ENCODE results near the gene SLCO1B3. TPM values are rescaled to one million over a fixed set of nuclear protein-coding genes. Genes with fewer than 3 reads are reported as not detected.

The SLCO1B3 gene
- 0.17 TPM in 1 of 2 replicates, not detected in the other for total RNA-seq (2014; rRNA removed; shearing (Covaris generic))
- polyA plus RNA-seq (2016; fragmentation: Nextera tagmentation; extraction: Ambion mirVana) = not detected in 2 replicates
- long read RNA-seq = 0 reads

- H3K4me1 ChIP-seq (ENCODE audit: insufficient read depth) = no peaks in the 10 kb centered on the region
- no peaks in the 10 kb centered on the region for H3K9me2 ChIP-seq (ENCODE audit: insufficient read depth)
- H3K79me2 ChIP-seq (replicated peaks; ENCODE audit: insufficient read depth) = no peaks in the 10 kb centered on the region
- no peaks in the 10 kb centered on the region for H3K4me1 Mint-ChIP-seq
- ATAC-seq = no peak
- no peaks in the 10 kb centered on the region for H4K20me1 ChIP-seq (replicated peaks; ENCODE audit: insufficient read depth)
- no peak within 1 kb of the TSS for H3K27ac Mint-ChIP-seq
- peaks cover 3% of the 10 kb centered on the region; the same call in 2 of the 3 replicates for H3K36me3 Mint-ChIP-seq (ENCODE audit: low read depth)
- no peak within 1 kb of the TSS for H3K27ac ChIP-seq (ENCODE audit: low read depth)
- TF ChIP-seq STAT1 (IDR thresholded peaks at IDR 0.05; ENCODE audit: unreplicated experiment) = no peak
- no peak for TF ChIP-seq JUNB (IDR thresholded peaks at IDR 0.05; ENCODE audit: unreplicated experiment)
- no peak for TF ChIP-seq ETS1 (IDR thresholded peaks at IDR 0.05)
- no peak for TF ChIP-seq EZH2 (IDR thresholded peaks at IDR 0.05; ENCODE audit: low read depth, unreplicated experiment)
- no peak for TF ChIP-seq CTCF (conservative IDR thresholded peaks at IDR 0.05; ENCODE audit: low read depth in 2 of 2)
- TF ChIP-seq ZNF331 (CRISPR knock-in tag; IDR thresholded peaks at IDR 0.05; ENCODE audit: low read depth) = no peak
- TF ChIP-seq POLR2AphosphoS5 (IDR thresholded peaks at IDR 0.05; ENCODE audit: low read depth) = no peak
- TF ChIP-seq NANOG (IDR thresholded peaks at IDR 0.05; ENCODE audit: borderline replicate concordance) = no peak
- no peak for TF ChIP-seq REST (IDR thresholded peaks at IDR 0.05; ENCODE audit: unreplicated experiment)
- H3K36me3 ChIP-seq (ENCODE audit: insufficient read depth) = no peaks in the 10 kb centered on the region
- H3K27me3 Mint-ChIP-seq (ENCODE audit: insufficient read depth, low read depth, poor library complexity) = no peaks in the 10 kb centered on the region
- H3K9me3 Mint-ChIP-seq = peaks cover 9% of the 10 kb centered on the region
- no peaks in the 10 kb centered on the region for H3F3A ChIP-seq (replicated peaks; ENCODE audit: low read depth)
- H3K4me3 ChIP-seq = no peak within 1 kb of the TSS
- no peak within 1 kb of the TSS for H3K4me2 ChIP-seq
- no peaks in the 10 kb centered on the region for H3K27me3 ChIP-seq (ENCODE audit: insufficient read depth)
- DNase-seq (ENCODE audit: low spot score) = no peak
- no peak within 1 kb of the TSS for H3K4me3 Mint-ChIP-seq
- H2AFZ ChIP-seq = no peak within 1 kb of the TSS
Observed at GRCh38 chr12:20810487-20810886, at the start of gene SLCO1B3. SLCO1B3 (plus strand) TSS chr12:20810705; CDS start chr12:20815739, 5,034 bp downstream.

GRCh38 chr12:20777420-20777819 is 33.1 kb upstream of the SLCO1B3 start:
- Mint-ChIP-seq H3K4me1 (no peaks in the 10 kb centered on the region), H3K9me3 (peaks cover 15% of the 10 kb centered on the region; the same call in 2 of the 3 replicates), H3K4me3 (no peak overlapping the region), H3K27me3 (ENCODE audit: insufficient read depth, low read depth, poor library complexity) (peaks cover 2% of the 10 kb centered on the region), H3K27ac (no peak overlapping the region), H3K36me3 (ENCODE audit: low read depth) (peaks cover 2% of the 10 kb centered on the region; the same call in 1 of the 3 replicates)
- DNase-seq (ENCODE audit: low spot score) (no peak), ATAC-seq (no peak)
- H3K79me2 ChIP-seq (replicated peaks; ENCODE audit: insufficient read depth) = no peaks in the 10 kb centered on the region
- H3K9me2 ChIP-seq (ENCODE audit: insufficient read depth) = no peaks in the 10 kb centered on the region; the same call in 1 of the 2 replicates
- H3F3A ChIP-seq (replicated peaks; ENCODE audit: low read depth) = no peaks in the 10 kb centered on the region
- no peaks in the 10 kb centered on the region for H3K36me3 ChIP-seq (ENCODE audit: insufficient read depth)
- no peaks in the 10 kb centered on the region for H3K27me3 ChIP-seq (ENCODE audit: insufficient read depth)
- H2AFZ ChIP-seq = no peak overlapping the region
- no peak overlapping the region for H3K27ac ChIP-seq (ENCODE audit: low read depth)
- no peak overlapping the region for H3K4me2 ChIP-seq
- TF ChIP-seq ZNF331 (CRISPR knock-in tag; IDR thresholded peaks at IDR 0.05; ENCODE audit: low read depth) (no peak), ZNF114 (CRISPR knock-in tag; IDR thresholded peaks at IDR 0.05) (no peak)
- no peaks in the 10 kb centered on the region for H3K4me1 ChIP-seq (ENCODE audit: insufficient read depth)
- H4K20me1 ChIP-seq (replicated peaks; ENCODE audit: insufficient read depth) = no peaks in the 10 kb centered on the region
- H3K4me3 ChIP-seq = no peak overlapping the region

Measured in GM23338 (cell line).